ENCODE results near the gene SLC37A1.

Gene SLC37A1

DNA sequence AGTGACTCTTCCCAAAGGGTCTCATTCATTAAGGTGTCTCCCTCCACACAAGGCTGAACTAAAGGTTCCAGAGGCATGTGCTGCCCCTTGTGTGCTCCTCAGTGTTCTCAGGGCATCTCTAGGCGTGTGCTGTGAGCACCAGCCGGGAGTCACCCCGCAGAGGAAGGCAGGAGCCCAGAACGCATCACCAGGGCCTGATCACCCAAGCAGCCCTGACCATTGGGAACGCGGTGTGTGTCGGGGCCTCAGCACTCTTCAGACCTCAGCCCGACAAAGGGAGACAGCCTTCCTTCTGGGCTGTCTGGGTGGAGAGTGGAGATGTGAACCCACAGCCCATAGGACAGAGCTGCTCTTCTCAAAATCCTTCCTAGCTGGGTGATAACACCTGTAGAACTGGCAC lies 9.1 kb downstream of the SLC37A1 start:
- H3K4me3 ChIP-seq (ENCODE audit: low read length) = no peak overlapping the region
- no peak overlapping the region for H3K9ac ChIP-seq (ENCODE audit: low read length)
- H3K9me3 ChIP-seq (ENCODE audit: control insufficient read depth, low read length) = no peaks in the 10 kb centered on the region
- peaks cover 21% of the 10 kb centered on the region for H3K4me1 ChIP-seq (ENCODE audit: control insufficient read depth, insufficient read depth, low read length)
- no peaks in the 10 kb centered on the region for H3K36me3 ChIP-seq (ENCODE audit: control insufficient read depth, insufficient read depth, low read length, severe bottlenecking)
- no peaks in the 10 kb centered on the region for H3K27me3 ChIP-seq (replicated peaks; ENCODE audit: control insufficient read depth, insufficient read depth, low read length)
- no peak for DNase-seq (ENCODE audit: low read depth)

DNA sequence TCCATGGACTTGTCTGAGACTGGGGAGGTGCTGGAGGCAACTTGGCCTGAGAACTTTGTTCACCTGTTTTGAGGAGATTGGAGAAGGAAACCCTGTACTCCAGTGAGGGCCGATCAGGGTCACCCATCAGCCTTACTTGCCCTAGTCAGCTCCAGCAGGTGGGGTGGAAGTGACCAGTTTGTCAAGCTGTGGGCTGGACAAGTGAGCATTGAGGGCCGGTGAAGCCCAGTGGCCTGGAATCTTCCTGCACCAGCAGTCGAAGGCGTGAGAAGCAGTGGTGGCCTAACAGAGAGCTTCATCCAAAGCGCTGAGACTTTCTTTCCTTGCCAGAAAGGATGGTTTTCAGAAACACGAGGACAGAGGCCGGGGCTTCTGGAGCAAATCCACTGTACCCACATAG lies 9.6 kb downstream of the SLC37A1 start:
- H3K27me3 ChIP-seq (replicated peaks; ENCODE audit: control insufficient read depth, insufficient read depth, low read length) = no peaks in the 10 kb centered on the region

DNA sequence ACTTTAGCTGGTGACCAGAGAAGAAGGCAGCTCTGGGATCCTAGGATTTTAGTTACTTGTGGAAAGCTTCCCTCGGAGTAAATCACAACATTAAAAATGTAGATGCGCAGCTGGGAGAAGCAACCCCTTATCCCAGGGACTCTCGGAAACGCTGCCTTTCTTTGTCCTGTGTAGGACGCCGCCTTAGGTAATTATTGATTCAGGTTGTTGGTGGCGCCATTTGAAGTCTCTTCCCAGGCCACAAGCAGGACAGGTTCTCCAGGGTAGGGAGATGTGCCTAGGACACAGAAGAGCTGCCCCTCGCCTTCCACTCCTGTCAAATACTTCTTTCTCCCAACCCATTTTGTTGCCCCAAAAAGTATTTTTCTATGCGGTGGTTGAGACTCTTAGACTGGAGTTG lies 10.3 kb downstream of the SLC37A1 start:
- H3K4me3 ChIP-seq (ENCODE audit: low read length) = peak overlapping the region; percentile 43

More for the DNA sequence above, 9.6 kb downstream of the SLC37A1 start:
- Histone ChIP-seq H3K9ac (ENCODE audit: low read length) (no peak overlapping the region), H3K4me1 (ENCODE audit: control insufficient read depth, insufficient read depth, low read length) (peaks cover 21% of the 10 kb centered on the region), H3K9me3 (ENCODE audit: control insufficient read depth, low read length) (no peaks in the 10 kb centered on the region), H3K36me3 (ENCODE audit: control insufficient read depth, insufficient read depth, low read length, severe bottlenecking) (no peaks in the 10 kb centered on the region), H3K4me3 (ENCODE audit: low read length) (no peak overlapping the region)
- DNase-seq (ENCODE audit: low read depth) = no peak

DNA sequence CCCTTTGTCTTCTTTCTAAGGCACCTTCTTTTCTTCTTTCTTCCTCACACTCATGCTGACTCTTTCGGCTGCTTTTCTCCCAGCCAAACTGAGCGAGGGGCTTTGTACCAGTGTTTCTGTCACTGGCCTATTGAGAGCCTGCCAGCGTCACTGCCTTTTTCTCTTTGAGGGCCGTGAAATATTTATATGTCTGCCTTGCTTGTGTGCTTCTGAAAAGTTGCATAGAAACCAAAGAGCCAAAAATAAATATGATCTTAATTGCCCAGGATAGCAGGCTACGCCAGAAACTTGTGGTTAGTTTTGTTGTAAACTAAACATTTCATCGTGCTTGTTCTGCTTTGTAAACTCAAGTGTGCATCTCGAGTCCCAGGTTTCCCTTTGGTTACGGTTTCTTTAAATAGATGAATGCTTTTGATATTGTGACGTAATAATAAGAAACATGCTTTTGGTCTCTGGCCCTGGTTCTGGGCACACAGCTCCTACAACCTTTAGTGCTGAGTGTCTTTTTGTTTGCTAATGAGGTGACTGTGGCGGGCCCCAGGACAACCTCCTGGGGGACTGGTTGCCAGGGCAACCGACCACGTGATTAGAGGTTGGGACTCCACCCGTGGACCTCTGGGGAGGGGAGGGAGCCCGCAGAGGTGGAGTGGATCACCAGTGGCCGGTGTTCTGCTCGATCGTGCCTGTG lies 10.8 kb downstream of the SLC37A1 start:
- no peaks in the 10 kb centered on the region for H3K27me3 ChIP-seq (replicated peaks; ENCODE audit: control insufficient read depth, insufficient read depth, low read length)
- no peaks in the 10 kb centered on the region for H3K9me3 ChIP-seq (ENCODE audit: control insufficient read depth, low read length)
- peak overlapping the region; percentile 39 for H3K9ac ChIP-seq (ENCODE audit: low read length)
- peak overlapping the region; percentile 43 for H3K4me3 ChIP-seq (ENCODE audit: low read length)
- H3K4me1 ChIP-seq (ENCODE audit: control insufficient read depth, insufficient read depth, low read length) = peaks cover 17% of the 10 kb centered on the region
- H3K36me3 ChIP-seq (ENCODE audit: control insufficient read depth, insufficient read depth, low read length, severe bottlenecking) = no peaks in the 10 kb centered on the region
- DNase-seq (ENCODE audit: low read depth) = peak; percentile 65

More for the DNA sequence above, 10.3 kb downstream of the SLC37A1 start:
- Histone ChIP-seq H3K36me3 (ENCODE audit: control insufficient read depth, insufficient read depth, low read length, severe bottlenecking) (no peaks in the 10 kb centered on the region), H3K9ac (ENCODE audit: low read length) (no peak overlapping the region), H3K4me1 (ENCODE audit: control insufficient read depth, insufficient read depth, low read length) (peaks cover 17% of the 10 kb centered on the region), H3K9me3 (ENCODE audit: control insufficient read depth, low read length) (no peaks in the 10 kb centered on the region), H3K27me3 (replicated peaks; ENCODE audit: control insufficient read depth, insufficient read depth, low read length) (no peaks in the 10 kb centered on the region)
- DNase-seq (ENCODE audit: low read depth) = no peak

DNA sequence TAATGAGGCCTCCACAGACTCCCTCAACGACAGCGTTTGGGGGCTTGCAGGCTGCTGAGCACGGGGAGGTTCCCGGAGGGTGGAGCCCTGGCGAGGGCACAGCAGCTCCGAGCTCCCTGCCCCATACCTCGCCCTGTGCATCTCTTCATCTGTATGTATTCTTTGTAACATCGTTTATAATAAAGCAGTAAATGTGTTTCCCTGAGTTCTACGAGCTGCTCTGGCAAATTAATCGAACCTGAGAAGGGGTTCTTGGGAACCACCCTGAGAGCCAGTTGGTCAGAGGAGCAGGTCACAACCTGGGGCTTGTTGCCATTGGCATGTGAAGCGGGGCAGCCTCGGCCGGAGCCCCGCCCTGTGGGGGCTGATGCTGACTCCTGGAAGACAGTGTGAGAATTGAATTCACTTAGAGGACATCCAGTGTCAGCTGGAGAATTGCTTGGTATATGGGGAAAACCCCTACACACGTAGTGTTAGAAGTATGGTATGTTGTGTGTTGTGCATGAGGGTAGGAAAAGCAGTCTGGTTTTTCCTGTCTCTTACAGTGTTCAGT lies 11.5 kb downstream of the SLC37A1 start:
- peak; percentile 14 for DNase-seq (ENCODE audit: low read depth)
- Histone ChIP-seq H3K4me3 (ENCODE audit: low read length) (peak overlapping the region; percentile 43), H3K27me3 (replicated peaks; ENCODE audit: control insufficient read depth, insufficient read depth, low read length) (no peaks in the 10 kb centered on the region), H3K4me1 (ENCODE audit: control insufficient read depth, insufficient read depth, low read length) (peaks cover 17% of the 10 kb centered on the region), H3K36me3 (ENCODE audit: control insufficient read depth, insufficient read depth, low read length, severe bottlenecking) (no peaks in the 10 kb centered on the region), H3K9me3 (ENCODE audit: control insufficient read depth, low read length) (no peaks in the 10 kb centered on the region), H3K9ac (ENCODE audit: low read length) (peak overlapping the region; percentile 39)

DNA sequence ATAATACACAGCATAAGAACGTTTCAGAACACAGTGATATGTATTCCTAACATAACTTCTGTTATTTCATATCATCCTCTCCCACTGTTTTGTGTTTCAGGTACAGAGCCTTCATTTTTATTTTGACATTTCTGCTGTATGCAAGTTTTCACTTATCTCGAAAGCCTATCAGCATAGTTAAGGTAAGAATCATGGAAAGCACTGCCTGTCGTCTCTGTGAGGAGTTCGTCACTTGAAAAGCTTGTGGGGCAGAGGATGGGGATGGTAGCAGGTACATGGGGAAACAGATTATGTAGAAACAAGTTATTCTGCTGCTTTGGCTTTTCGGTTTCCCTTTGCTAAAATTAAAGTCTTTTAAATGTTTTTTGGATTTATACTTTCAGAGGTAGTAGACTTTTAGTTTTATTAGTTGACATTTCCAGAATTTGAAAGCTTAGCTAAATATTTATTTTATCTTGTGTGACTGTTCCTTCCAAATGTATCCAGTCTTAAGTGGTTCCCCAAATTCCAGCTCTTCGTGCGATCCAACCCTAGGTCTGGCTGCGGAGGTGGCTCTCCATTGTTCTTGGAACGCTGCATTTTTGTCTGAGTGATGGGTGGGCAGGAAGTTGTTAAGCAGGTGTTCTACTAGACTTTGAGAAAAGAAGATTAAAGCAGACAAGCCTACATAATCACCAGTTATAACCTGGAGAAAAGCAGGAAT lies 12.2 kb downstream of the SLC37A1 start:
- Histone ChIP-seq H3K9ac (ENCODE audit: low read length) (no peak overlapping the region), H3K4me3 (ENCODE audit: low read length) (no peak overlapping the region)

DNA sequence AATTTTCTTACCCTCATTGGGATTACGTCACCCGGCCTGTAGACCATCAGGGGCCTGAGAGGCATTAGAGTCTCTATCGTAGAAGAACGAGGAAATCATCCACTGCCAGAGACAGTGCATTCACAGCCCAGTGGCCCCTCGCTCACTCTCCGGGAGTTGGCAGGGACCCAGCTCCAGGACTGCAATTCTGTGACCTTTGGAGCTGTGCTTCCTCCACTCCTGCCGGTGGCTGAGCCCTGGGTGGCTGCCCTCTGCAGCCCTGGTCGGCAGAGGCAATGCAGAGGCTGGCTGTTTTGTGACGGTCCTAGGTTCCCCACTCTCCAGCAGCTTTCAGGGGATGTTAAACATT lies 12.7 kb downstream of the SLC37A1 start:
- Histone ChIP-seq H3K9me3 (ENCODE audit: control insufficient read depth, low read length) (no peaks in the 10 kb centered on the region), H3K27me3 (replicated peaks; ENCODE audit: control insufficient read depth, insufficient read depth, low read length) (no peaks in the 10 kb centered on the region), H3K4me1 (ENCODE audit: control insufficient read depth, insufficient read depth, low read length) (peaks cover 17% of the 10 kb centered on the region), H3K9ac (ENCODE audit: low read length) (no peak overlapping the region), H3K4me3 (ENCODE audit: low read length) (no peak overlapping the region), H3K36me3 (ENCODE audit: control insufficient read depth, insufficient read depth, low read length, severe bottlenecking) (no peaks in the 10 kb centered on the region)
- DNase-seq (ENCODE audit: low read depth) = no peak

More for the DNA sequence above, 12.2 kb downstream of the SLC37A1 start:
- Histone ChIP-seq H3K4me1 (ENCODE audit: control insufficient read depth, insufficient read depth, low read length) (peaks cover 17% of the 10 kb centered on the region), H3K27me3 (replicated peaks; ENCODE audit: control insufficient read depth, insufficient read depth, low read length) (no peaks in the 10 kb centered on the region), H3K9me3 (ENCODE audit: control insufficient read depth, low read length) (no peaks in the 10 kb centered on the region), H3K36me3 (ENCODE audit: control insufficient read depth, insufficient read depth, low read length, severe bottlenecking) (no peaks in the 10 kb centered on the region)
- no peak for DNase-seq (ENCODE audit: low read depth)

DNA sequence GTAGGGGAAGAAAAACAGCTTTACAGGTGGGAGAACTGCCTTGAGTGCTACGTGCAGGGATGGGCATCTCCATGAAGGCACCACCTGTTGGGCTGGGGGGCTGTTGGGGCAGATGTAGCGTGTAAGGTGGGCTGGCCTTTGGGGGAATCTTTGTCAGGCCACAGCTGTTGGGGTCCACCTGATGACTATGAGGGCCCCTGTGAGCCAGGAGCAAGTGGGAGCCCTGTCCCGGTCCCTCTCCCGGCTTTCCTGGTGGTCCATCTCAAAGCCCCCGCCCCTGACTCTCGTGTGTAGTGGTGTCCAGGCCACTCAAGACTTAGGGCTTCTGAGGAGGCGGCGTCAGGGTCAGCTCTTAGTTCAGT lies 13.5 kb downstream of the SLC37A1 start:
- H3K36me3 ChIP-seq (ENCODE audit: control insufficient read depth, insufficient read depth, low read length, severe bottlenecking) = no peaks in the 10 kb centered on the region
- DNase-seq (ENCODE audit: low read depth) = no peak
- no peaks in the 10 kb centered on the region for H3K27me3 ChIP-seq (replicated peaks; ENCODE audit: control insufficient read depth, insufficient read depth, low read length)
- peaks cover 17% of the 10 kb centered on the region for H3K4me1 ChIP-seq (ENCODE audit: control insufficient read depth, insufficient read depth, low read length)
- H3K4me3 ChIP-seq (ENCODE audit: low read length) = no peak overlapping the region
- no peaks in the 10 kb centered on the region for H3K9me3 ChIP-seq (ENCODE audit: control insufficient read depth, low read length)
- H3K9ac ChIP-seq (ENCODE audit: low read length) = no peak overlapping the region

DNA sequence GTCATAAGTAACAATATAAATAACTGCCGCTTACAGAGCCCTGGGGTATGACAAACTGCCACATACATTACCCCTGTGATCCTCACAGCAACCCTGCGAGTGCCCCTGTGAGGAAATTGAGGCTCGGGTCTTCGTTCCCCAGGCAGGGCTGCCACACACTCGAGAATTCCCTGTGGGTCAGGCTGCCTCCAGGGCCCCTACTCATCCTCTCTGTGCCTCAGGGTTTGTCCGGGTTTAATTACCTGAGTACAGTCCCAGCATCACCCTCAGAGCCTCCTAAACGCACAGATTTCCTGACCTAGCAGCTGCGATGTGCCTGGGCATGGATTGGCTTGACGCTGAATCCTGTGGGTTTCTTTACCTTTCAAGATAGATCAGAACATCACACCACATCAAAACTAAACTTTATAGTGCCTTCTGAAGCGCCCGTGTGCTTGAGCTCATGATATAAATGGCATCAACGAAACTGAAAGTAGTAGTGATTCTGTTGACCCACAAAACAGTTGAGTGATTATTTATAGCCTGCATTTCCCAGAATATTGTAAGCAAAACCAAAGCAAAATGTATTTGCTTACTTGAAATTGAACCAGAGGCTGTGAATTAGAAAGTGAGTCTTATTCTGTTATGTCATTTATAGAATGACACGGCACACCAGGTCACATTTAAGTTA lies 14.0 kb downstream of the SLC37A1 start:
- Histone ChIP-seq H3K4me1 (ENCODE audit: control insufficient read depth, insufficient read depth, low read length) (peaks cover 17% of the 10 kb centered on the region), H3K27me3 (replicated peaks; ENCODE audit: control insufficient read depth, insufficient read depth, low read length) (no peaks in the 10 kb centered on the region), H3K9me3 (ENCODE audit: control insufficient read depth, low read length) (no peaks in the 10 kb centered on the region), H3K4me3 (ENCODE audit: low read length) (no peak overlapping the region), H3K36me3 (ENCODE audit: control insufficient read depth, insufficient read depth, low read length, severe bottlenecking) (no peaks in the 10 kb centered on the region), H3K9ac (ENCODE audit: low read length) (no peak overlapping the region)
- DNase-seq (ENCODE audit: low read depth) = no peak

DNA sequence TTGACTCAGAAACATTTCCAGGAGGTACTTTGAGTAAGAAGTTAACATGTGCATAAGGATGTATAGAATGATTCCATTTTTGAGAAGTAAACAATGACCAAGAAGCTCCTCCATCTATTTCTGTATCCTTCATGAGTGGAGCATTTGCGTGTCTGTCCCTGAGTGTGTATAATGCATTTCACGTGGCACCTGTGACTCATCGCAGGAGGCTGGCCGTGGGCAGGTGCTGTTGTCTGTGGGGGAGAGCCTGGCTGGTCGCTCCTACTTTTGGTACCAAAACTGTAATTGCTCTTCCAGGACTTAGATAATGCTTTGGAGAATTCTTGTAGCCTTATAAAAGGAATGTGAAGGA lies 16.5 kb downstream of the SLC37A1 start:
- H3K27me3 ChIP-seq (replicated peaks; ENCODE audit: control insufficient read depth, insufficient read depth, low read length) = peaks cover 10% of the 10 kb centered on the region
- peaks cover 5% of the 10 kb centered on the region for H3K4me1 ChIP-seq (ENCODE audit: control insufficient read depth, insufficient read depth, low read length)
- H3K9ac ChIP-seq (ENCODE audit: low read length) = no peak overlapping the region
- no peak overlapping the region for H3K4me3 ChIP-seq (ENCODE audit: low read length)
- H3K9me3 ChIP-seq (ENCODE audit: control insufficient read depth, low read length) = no peaks in the 10 kb centered on the region
- no peak for DNase-seq (ENCODE audit: low read depth)
- peaks cover 4% of the 10 kb centered on the region for H3K36me3 ChIP-seq (ENCODE audit: control insufficient read depth, insufficient read depth, low read length, severe bottlenecking)

DNA sequence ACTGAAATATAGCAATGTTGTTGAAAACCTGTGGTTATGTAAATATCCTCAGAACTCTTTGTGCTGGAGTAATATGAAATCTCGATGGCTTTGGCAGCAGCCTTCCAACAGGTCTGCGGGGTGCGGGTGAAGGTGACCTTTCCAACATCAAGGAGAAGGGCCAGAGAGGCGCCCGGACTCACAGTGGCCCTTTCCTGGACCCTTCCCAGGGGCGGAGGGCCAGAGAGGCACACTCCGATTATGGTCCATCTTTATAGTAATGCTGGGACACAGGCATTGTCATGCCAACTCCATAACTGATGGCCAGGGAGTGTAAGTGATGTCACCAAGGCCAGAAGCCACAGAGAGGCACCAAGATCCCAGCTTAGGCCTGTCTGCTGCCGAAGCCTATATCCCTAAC lies 18.1 kb downstream of the SLC37A1 start:
- no peak for DNase-seq (ENCODE audit: low read depth)
- Histone ChIP-seq H3K4me1 (ENCODE audit: control insufficient read depth, insufficient read depth, low read length) (no peaks in the 10 kb centered on the region), H3K9me3 (ENCODE audit: control insufficient read depth, low read length) (no peaks in the 10 kb centered on the region), H3K9ac (ENCODE audit: low read length) (no peak overlapping the region), H3K4me3 (ENCODE audit: low read length) (no peak overlapping the region), H3K36me3 (ENCODE audit: control insufficient read depth, insufficient read depth, low read length, severe bottlenecking) (peaks cover 7% of the 10 kb centered on the region), H3K27me3 (replicated peaks; ENCODE audit: control insufficient read depth, insufficient read depth, low read length) (peaks cover 10% of the 10 kb centered on the region)

All from adipocyte (in vitro differentiated cells).